Trophoblast cell (in vitro differentiated cells and primary cell): ENCODE measurements around the gene COL9A1.
"Not testable (repeated sequence)": the region's sequence is repeated elsewhere in the genome, so short reads cannot be mapped to it uniquely, and the experiment has no call there.

Experiments used
- DNase-seq, 2 donors: peaks; one replicate each; pipeline ENCODE4 v3.0.0-alpha.2; 2016
- H2AFZ ChIP-seq: 2 replicates; pipeline ENCODE4 v1.6.1; 2013; ENCODE audit warnings: low read length, moderate library complexity, mild to moderate bottlenecking; ENCODE audit not compliant: insufficient read depth, poor library complexity
- H2AK5ac ChIP-seq: 2 replicates; pipeline ENCODE4 v1.6.1; 2013; ENCODE audit warnings: mild to moderate bottlenecking, low read length
- H2BK120ac ChIP-seq: 2 replicates; pipeline ENCODE4 v1.6.1; 2013; ENCODE audit warnings: low read length, mild to moderate bottlenecking, moderate library complexity; ENCODE audit not compliant: insufficient read depth, poor library complexity
- H2BK12ac ChIP-seq: 2 replicates; pipeline ENCODE4 v1.6.1; 2013; ENCODE audit warnings: mild to moderate bottlenecking, low read length, moderate library complexity
- H2BK5ac ChIP-seq: 2 replicates; pipeline ENCODE4 v1.6.1; 2013; ENCODE audit warnings: low read length, low read depth, moderate library complexity, mild to moderate bottlenecking; ENCODE audit not compliant: poor library complexity
- H3K14ac ChIP-seq: 2 replicates; pipeline ENCODE4 v1.6.1; 2013; ENCODE audit warnings: mild to moderate bottlenecking, low read length
- H3K18ac ChIP-seq: 2 replicates; pipeline ENCODE4 v1.6.1; 2013; ENCODE audit warnings: mild to moderate bottlenecking, low read length
- H3K23ac ChIP-seq: 2 replicates; pipeline ENCODE4 v1.6.1; 2013; ENCODE audit warnings: low read length
- H3K27ac ChIP-seq: 2 replicates; pipeline ENCODE4 v1.5.1; 2013; ENCODE audit warnings: low read depth, mild to moderate bottlenecking, inconsistent platforms, low read length, moderate library complexity
- H3K27me3 ChIP-seq: 2 replicates; pipeline ENCODE4 v1.6.1; 2013; ENCODE audit warnings: inconsistent platforms, mild to moderate bottlenecking, low read length, moderate library complexity; ENCODE audit not compliant: insufficient read depth
- H3K36me3 ChIP-seq, 2 experiments: 1 replicate in 1 of 2; 2 replicates in 1 of 2; pipeline ENCODE4 v1.6.1; 2013; ENCODE audit warnings: low read length in 2 of 2, mild to moderate bottlenecking in 2 of 2, moderate library complexity in 1 of 2; ENCODE audit not compliant: insufficient read depth in 2 of 2, control insufficient read depth in 1 of 2
- H3K4ac ChIP-seq: 2 replicates; pipeline ENCODE4 v1.6.1; 2013; ENCODE audit warnings: low read depth, mild to moderate bottlenecking, low read length, moderate library complexity
- H3K4me1 ChIP-seq, 2 experiments: 1 replicate in 1 of 2; 2 replicates in 1 of 2; pipeline ENCODE4 v1.6.1; 2013; ENCODE audit warnings: low read length in 2 of 2, mild to moderate bottlenecking in 2 of 2, moderate library complexity in 1 of 2; ENCODE audit not compliant: insufficient read depth in 2 of 2, control insufficient read depth in 1 of 2
- H3K4me2 ChIP-seq: 2 replicates; pipeline ENCODE4 v1.6.1; 2013; ENCODE audit warnings: inconsistent platforms, mild to moderate bottlenecking, low read length, moderate library complexity
- H3K4me3 ChIP-seq: 2 replicates; pipeline ENCODE4 v1.5.1; 2013; ENCODE audit warnings: mild to moderate bottlenecking, low read depth, low read length, inconsistent platforms
- H3K79me1 ChIP-seq: one replicate; pipeline ENCODE4 v1.6.1; 2013; ENCODE audit warnings: low read length
- H3K79me2 ChIP-seq: 2 replicates; pipeline ENCODE4 v1.6.1; 2013; ENCODE audit warnings: low read length, mild to moderate bottlenecking; ENCODE audit not compliant: control insufficient read depth, insufficient read depth, poor library complexity
- H3K9ac ChIP-seq: 2 replicates; pipeline ENCODE4 v1.6.1; 2013; ENCODE audit warnings: mild to moderate bottlenecking, low read length
- H3K9me3 ChIP-seq: 2 replicates; pipeline ENCODE4 v1.6.1; 2013; ENCODE audit warnings: low read depth, mild to moderate bottlenecking, control low read depth, inconsistent platforms, low read length; ENCODE audit not compliant: insufficient read depth
- H4K12ac ChIP-seq: 2 replicates; pipeline ENCODE4 v1.6.1; 2013; ENCODE audit warnings: low read depth, mild to moderate bottlenecking, low read length, moderate library complexity
- H4K8ac ChIP-seq: 2 replicates; pipeline ENCODE4 v1.6.1; 2013; ENCODE audit warnings: low read depth, mild to moderate bottlenecking, low read length, moderate library complexity
- H4K91ac ChIP-seq: one replicate; pipeline ENCODE4 v1.6.1; 2013; ENCODE audit warnings: low read depth, mild to moderate bottlenecking, low read length, moderate library complexity
- WGBS: extraction: QIAGEN DNeasy Blood & Tissue Kit; methylation state at CpG from one replicate; pipeline ENCODE4 v1.1.7; 2013; ENCODE audit warnings: missing lambda C conversion rate; ENCODE audit not compliant: insufficient read length, insufficient coverage; ENCODE audit errors: extremely low coverage; 5-methylcytosine and 5-hydroxymethylcytosine counted together

The COL9A1 gene

GRCh38 chr6:70327036-70327435 lies 24.2 kb upstream of the COL9A1 start:
- Histone ChIP-seq H3K4me3 (no peak overlapping the region), H3K27me3 (no peaks in the 10 kb centered on the region), H2BK12ac (no peak overlapping the region), H3K27ac (no peak overlapping the region), H3K9ac (no peak overlapping the region), H2BK120ac (no peak overlapping the region), H3K79me2 (no peaks in the 10 kb centered on the region), H4K91ac (no peak overlapping the region), H2AFZ (no peak overlapping the region), H2BK5ac (no peak overlapping the region), H3K9me3 (no peaks in the 10 kb centered on the region), H3K36me3 (no peaks in the 10 kb centered on the region), H3K4me1 (no peaks in the 10 kb centered on the region), H3K23ac (no peak overlapping the region), H3K4ac (no peak overlapping the region), H4K12ac (no peak overlapping the region), H3K14ac (no peak overlapping the region), H4K8ac (no peak overlapping the region), H3K79me1 (no peaks in the 10 kb centered on the region), H2AK5ac (no peak overlapping the region), H3K18ac (no peak overlapping the region), H3K4me2 (no peak overlapping the region)
- WGBS = no CpG with 5 or more reads among the region's 4 CpGs
- no peak for DNase-seq

- Histone ChIP-seq H3K14ac (no peak overlapping the region), H3K9ac (no peak overlapping the region), H4K12ac (no peak overlapping the region), H3K23ac (no peak overlapping the region), H3K4ac (no peak overlapping the region), H4K8ac (no peak overlapping the region), H3K79me2 (no peaks in the 10 kb centered on the region), H3K9me3 (no peaks in the 10 kb centered on the region), H3K4me2 (no peak overlapping the region), H2AK5ac (no peak overlapping the region), H2AFZ (no peak overlapping the region), H2BK120ac (no peak overlapping the region), H3K79me1 (no peaks in the 10 kb centered on the region), H3K4me1 (no peaks in the 10 kb centered on the region), H3K18ac (no peak overlapping the region), H4K91ac (no peak overlapping the region), H2BK12ac (no peak overlapping the region), H3K27me3 (no peaks in the 10 kb centered on the region), H3K4me3 (no peak overlapping the region), H3K27ac (no peak overlapping the region), H2BK5ac (no peak overlapping the region), H3K36me3 (no peaks in the 10 kb centered on the region)
- DNase-seq = no peak
Measured at GRCh38 chr6:70325009-70325408, 22.1 kb upstream of the COL9A1 start.

DNA sequence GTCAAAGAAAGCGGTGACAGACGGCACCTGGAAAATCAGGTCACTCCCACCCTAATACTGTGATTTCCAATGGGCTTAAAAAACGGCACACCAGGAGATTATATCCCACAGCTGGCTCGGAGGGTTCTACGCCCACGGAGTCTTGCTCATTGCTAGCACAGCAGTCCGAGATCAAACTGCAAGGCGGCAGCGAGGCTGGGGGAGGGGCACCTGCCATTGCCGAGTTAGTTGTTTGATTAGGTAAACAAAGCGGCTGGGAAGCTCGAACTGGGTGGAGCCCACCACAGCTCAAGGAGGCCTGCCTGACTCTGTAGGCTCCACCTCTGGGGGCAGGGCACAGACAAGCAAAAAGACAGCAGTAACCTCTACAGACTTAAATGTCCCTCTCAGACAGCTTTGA lies 14.9 kb upstream of the COL9A1 start:
- not testable (repeated sequence) for H3K79me2 ChIP-seq, H4K12ac ChIP-seq, H3K4me3 ChIP-seq, H3K9me3 ChIP-seq, H2BK5ac ChIP-seq, H3K14ac ChIP-seq, H3K18ac ChIP-seq, H3K4me2 ChIP-seq, H3K4me1 ChIP-seq, H2BK120ac ChIP-seq, H3K4ac ChIP-seq, H4K91ac ChIP-seq, H2AK5ac ChIP-seq, H3K27me3 ChIP-seq, H3K36me3 ChIP-seq, H3K27ac ChIP-seq, DNase-seq, H4K8ac ChIP-seq, H3K79me1 ChIP-seq, H3K9ac ChIP-seq, H3K23ac ChIP-seq, H2BK12ac ChIP-seq, H2AFZ ChIP-seq
- no CpG with 5 or more reads among the region's 12 CpGs for WGBS

DNA sequence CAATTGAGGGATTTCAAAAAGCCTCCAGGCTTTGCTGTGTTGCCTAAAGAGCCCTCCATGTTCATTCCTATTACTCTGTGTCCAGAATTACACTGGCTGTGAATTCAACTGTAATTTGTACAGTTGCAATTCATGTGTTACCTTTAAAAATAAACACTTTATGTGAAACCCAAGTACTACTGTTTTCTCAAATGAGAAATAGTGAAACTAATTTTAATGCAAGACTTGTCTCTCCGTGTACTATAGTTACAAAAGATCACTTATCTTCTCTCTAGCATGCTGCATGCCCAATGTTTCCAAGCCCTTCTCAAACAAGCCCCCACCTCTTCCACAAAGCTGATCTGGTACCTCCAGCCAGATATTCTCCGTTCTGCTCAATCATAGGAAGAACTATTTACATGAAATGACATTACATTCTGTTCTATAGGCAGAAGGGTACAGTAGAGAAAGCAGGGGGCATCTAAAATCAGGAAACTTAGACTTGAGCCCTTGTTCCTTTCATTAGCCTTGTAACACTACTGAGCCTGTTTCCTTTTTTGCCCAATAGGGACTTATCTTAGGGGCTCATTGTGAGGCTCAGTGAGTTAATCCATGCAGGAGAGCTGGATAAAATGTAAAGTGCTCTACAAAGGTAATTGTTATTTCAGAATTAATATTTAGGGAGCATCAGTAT lies 12.3 kb upstream of the COL9A1 start:
- H3K4me3 ChIP-seq = no peak overlapping the region
- H3K4me1 ChIP-seq = peaks cover 0 to 1% of the 10 kb centered on the region in 2 experiments
- H3K36me3 ChIP-seq = no peaks in the 10 kb centered on the region
- H2BK12ac ChIP-seq = no peak overlapping the region
- no peak overlapping the region for H2BK120ac ChIP-seq
- H2BK5ac ChIP-seq = no peak overlapping the region
- H3K9ac ChIP-seq = no peak overlapping the region
- H3K79me1 ChIP-seq = no peaks in the 10 kb centered on the region
- peaks cover 3% of the 10 kb centered on the region for H3K27me3 ChIP-seq
- no peak overlapping the region for H3K23ac ChIP-seq
- H3K79me2 ChIP-seq = no peaks in the 10 kb centered on the region
- no peak overlapping the region for H3K4ac ChIP-seq
- H3K14ac ChIP-seq = no peak overlapping the region
- H2AK5ac ChIP-seq = no peak overlapping the region
- no CpG with 5 or more reads among the region's 2 CpGs for WGBS
- no peak overlapping the region for H3K27ac ChIP-seq
- peaks cover 3% of the 10 kb centered on the region for H3K9me3 ChIP-seq
- no peak overlapping the region for H2AFZ ChIP-seq
- no peak overlapping the region for H3K4me2 ChIP-seq
- no peak overlapping the region for H4K91ac ChIP-seq
- no peak overlapping the region for H3K18ac ChIP-seq
- H4K8ac ChIP-seq = no peak overlapping the region
- H4K12ac ChIP-seq = no peak overlapping the region
- DNase-seq = no peak
